Calu3 (cell line): ENCODE results near the gene FYCO1. TPM values are rescaled to one million over a fixed set of nuclear protein-coding genes. Genes with fewer than 3 reads are reported as not detected.

Experiments
- BruUV-seq: library from RNA; stranded (reverse); fragments of 400-500 nt; replicated peaks from 2 replicates; lab custom pipeline; 2021; lab: Mats Ljungman, UMichigan
- CTCF ChIA-PET: fragments of 300-600 bp; sonication (Branson Sonifier 250); formaldehyde crosslinking; loops from one replicate; lab custom pipeline; 2022; ENCODE audit warnings: antibody characterized with exemption; lab: Charles Lee
- DNase-seq: peaks from one replicate; pipeline ENCODE4 v3.0.0; 2022
- H3K27ac Mint-ChIP-seq: one replicate; pipeline ENCODE4 v1.8.0; 2022; ENCODE audit warnings: mixed read lengths; ENCODE audit not compliant: unreplicated experiment
- H3K27me3 Mint-ChIP-seq: one replicate; pipeline ENCODE4 v1.8.0; 2022; ENCODE audit warnings: mixed read lengths; ENCODE audit not compliant: unreplicated experiment
- H3K36me3 Mint-ChIP-seq: one replicate; pipeline ENCODE4 v1.8.0; 2022; ENCODE audit warnings: mild to moderate bottlenecking, moderate library complexity, mixed read lengths; ENCODE audit not compliant: insufficient read depth, unreplicated experiment
- H3K4me1 Mint-ChIP-seq: one replicate; pipeline ENCODE4 v1.8.0; 2022; ENCODE audit warnings: mild to moderate bottlenecking, low read depth, mixed read lengths; ENCODE audit not compliant: unreplicated experiment
- H3K4me3 Mint-ChIP-seq: one replicate; pipeline ENCODE4 v1.8.0; 2022; ENCODE audit warnings: mild to moderate bottlenecking, low read depth, moderate library complexity, mixed read lengths; ENCODE audit not compliant: unreplicated experiment
- H3K9me3 Mint-ChIP-seq: one replicate; pipeline ENCODE4 v1.8.0; 2022; ENCODE audit warnings: low read depth, mixed read lengths; ENCODE audit not compliant: unreplicated experiment
- intact Hi-C: fragments of 100-400 bp; cut with micrococcal nuclease; formaldehyde crosslinking; loops from one replicate; pipeline ENCODE4 v1.10.0; 2022; ENCODE audit not compliant: unreplicated experiment
- total RNA-seq: library from RNA; stranded (reverse); gene quantifications from 2 replicates; pipeline ENCODE4 v1.2.3, GENCODE V29; 2022
- TF ChIP-seq, protein P1 (sequence below): fragments of 200-600 bp; IDR thresholded peaks from one replicate; pipeline ENCODE4 v1.8.0; 2022; ENCODE audit warnings: antibody characterized with exemption; ENCODE audit not compliant: unreplicated experiment

Gene FYCO1
- total RNA-seq, 1 experiment from 2014 or later: 24.5 TPM

DNA sequence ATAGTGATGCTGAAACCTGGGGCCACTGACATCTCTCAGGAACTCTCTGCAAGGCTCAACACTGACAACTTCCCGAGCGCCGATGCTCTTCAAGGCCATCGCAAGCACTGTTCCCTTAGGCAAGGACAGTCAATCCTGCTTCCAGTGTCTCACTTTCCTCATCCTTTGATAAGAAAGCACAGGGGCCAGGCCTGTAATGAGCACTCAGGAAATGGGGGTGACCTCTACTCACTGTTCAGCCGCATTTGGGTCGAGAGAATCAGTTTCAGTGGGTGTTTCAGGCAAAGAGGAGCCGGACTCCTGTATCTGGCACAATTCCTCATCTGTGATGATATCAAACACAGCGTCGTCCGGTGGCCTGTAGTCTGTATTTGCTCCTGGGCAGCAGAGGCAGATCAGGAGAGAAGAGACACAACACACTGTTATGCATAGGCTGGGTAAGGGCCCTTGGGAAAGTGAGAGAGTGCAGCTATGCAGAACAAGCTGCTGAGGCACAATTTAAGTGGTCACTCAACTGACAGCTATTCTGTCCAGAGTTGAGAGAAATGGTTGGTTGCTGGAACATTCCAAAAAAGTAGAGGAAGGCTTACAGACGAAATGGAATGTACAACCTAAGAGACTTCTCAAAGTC is 40.5 kb downstream of the FYCO1 start:
- CTCF ChIA-PET: no interaction called here
- intact Hi-C loops: no loop called here
- no peaks in the 10 kb centered on the region for H3K4me1 Mint-ChIP-seq
- no peaks in the 10 kb centered on the region for H3K9me3 Mint-ChIP-seq
- no peaks in the 10 kb centered on the region for H3K27me3 Mint-ChIP-seq
- no peak overlapping the region for H3K27ac Mint-ChIP-seq
- H3K36me3 Mint-ChIP-seq: peaks cover 9% of the 10 kb centered on the region
- BruUV-seq: no TSS peak
- H3K4me3 Mint-ChIP-seq: no peak overlapping the region
- TF ChIP-seq, protein P1, sequence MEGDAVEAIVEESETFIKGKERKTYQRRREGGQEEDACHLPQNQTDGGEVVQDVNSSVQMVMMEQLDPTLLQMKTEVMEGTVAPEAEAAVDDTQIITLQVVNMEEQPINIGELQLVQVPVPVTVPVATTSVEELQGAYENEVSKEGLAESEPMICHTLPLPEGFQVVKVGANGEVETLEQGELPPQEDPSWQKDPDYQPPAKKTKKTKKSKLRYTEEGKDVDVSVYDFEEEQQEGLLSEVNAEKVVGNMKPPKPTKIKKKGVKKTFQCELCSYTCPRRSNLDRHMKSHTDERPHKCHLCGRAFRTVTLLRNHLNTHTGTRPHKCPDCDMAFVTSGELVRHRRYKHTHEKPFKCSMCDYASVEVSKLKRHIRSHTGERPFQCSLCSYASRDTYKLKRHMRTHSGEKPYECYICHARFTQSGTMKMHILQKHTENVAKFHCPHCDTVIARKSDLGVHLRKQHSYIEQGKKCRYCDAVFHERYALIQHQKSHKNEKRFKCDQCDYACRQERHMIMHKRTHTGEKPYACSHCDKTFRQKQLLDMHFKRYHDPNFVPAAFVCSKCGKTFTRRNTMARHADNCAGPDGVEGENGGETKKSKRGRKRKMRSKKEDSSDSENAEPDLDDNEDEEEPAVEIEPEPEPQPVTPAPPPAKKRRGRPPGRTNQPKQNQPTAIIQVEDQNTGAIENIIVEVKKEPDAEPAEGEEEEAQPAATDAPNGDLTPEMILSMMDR: no peak
- no peak for DNase-seq

DNA sequence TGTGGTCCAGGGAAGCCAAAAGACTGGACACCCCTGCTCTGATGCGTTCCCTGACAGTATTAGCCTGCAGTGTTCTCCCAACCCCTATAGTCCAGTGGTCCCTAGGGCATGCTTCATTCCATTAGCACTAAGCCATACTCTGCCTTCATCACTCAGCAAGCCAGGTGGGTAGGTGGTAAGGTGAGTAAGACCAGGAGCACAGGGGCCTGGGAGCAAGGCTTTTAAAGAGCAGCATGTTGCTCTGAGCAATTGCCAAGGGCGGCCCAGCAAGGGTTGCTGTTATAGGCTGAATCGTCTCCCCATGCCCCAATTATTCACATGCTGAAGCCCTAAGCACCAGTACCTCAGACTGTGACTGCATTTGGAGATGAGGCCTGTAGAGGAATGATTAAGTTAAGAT is 41.3 kb downstream of the FYCO1 start:
- Mint-ChIP-seq H3K9me3 (no peaks in the 10 kb centered on the region), H3K27ac (no peak overlapping the region), H3K27me3 (no peaks in the 10 kb centered on the region), H3K4me1 (no peaks in the 10 kb centered on the region), H3K36me3 (peaks cover 9% of the 10 kb centered on the region), H3K4me3 (no peak overlapping the region)
- DNase-seq: no peak
- TF ChIP-seq, protein P1: no peak
- intact Hi-C loops: no loop called here
- CTCF ChIA-PET: no interaction called here
- BruUV-seq: no TSS peak

DNA sequence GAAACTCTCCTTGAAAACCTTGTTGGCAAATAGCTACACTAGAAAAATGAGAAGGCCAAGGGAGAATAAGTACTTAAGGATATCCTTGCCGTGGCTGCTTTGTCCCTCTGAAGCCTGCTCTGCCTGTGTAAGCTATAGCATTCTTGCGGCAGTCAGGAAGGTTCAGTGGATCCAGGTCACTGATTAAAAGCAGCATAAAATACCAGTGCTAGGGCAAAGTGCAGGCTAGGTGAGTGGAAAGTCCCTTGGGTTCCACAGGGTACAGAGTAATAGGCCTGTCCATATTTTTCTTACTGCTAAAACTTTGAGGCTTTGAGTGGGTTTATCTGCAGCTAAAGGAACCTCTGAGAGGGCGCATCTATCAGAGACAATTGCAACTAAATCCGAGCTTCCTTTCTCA is 42.1 kb downstream of the FYCO1 start:
- H3K9me3 Mint-ChIP-seq: no peaks in the 10 kb centered on the region
- no peak overlapping the region for H3K4me3 Mint-ChIP-seq
- H3K36me3 Mint-ChIP-seq: peaks cover 9% of the 10 kb centered on the region
- DNase-seq: no peak
- H3K27me3 Mint-ChIP-seq: no peaks in the 10 kb centered on the region
- intact Hi-C loops: no loop called here
- TF ChIP-seq, protein P1: no peak
- no peak overlapping the region for H3K27ac Mint-ChIP-seq
- H3K4me1 Mint-ChIP-seq: no peaks in the 10 kb centered on the region
- CTCF ChIA-PET: no interaction called here
- BruUV-seq: no TSS peak

DNA sequence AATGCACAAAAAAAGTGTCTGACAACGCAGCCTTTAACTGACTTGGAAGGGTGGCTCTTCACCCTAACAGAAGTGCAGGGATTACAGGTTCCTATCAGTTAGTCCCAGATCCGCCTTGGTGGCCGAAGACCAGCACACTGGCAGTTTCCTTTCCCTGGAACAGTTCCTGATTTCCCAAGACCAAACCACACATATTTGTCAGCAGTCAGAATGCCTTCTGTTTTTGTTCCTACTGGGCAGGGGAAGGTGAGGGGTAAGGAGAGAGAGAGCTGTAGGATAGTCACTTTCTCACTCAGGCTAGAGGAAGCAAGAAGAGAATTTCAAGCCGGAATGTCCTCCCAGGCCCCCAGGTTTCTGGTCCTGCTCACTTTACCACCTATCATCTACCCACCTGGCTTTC is 43.2 kb downstream of the FYCO1 start:
- no peak for DNase-seq
- BruUV-seq: no TSS peak
- TF ChIP-seq, protein P1: no peak
- intact Hi-C loops: no loop called here
- no peaks in the 10 kb centered on the region for H3K4me1 Mint-ChIP-seq
- H3K4me3 Mint-ChIP-seq: no peak overlapping the region
- no peak overlapping the region for H3K27ac Mint-ChIP-seq
- no peaks in the 10 kb centered on the region for H3K9me3 Mint-ChIP-seq
- peaks cover under 1% of the 10 kb centered on the region for H3K36me3 Mint-ChIP-seq
- CTCF ChIA-PET: interaction anchor here (1.7 kb wide), 1 partner anchor 13 kb away, joined by 4 read pairs; no protein-coding TSS in a partner anchor
- H3K27me3 Mint-ChIP-seq: no peaks in the 10 kb centered on the region
